H1 (cell line): ENCODE measurements around the gene ZNF385D. TPM values are rescaled to one million over a fixed set of nuclear protein-coding genes. Genes with fewer than 3 reads are reported as not detected.

Source experiments
- CTCF ChIA-PET: fragments of 300-600 bp; sonication (Branson Sonifier 250); formaldehyde crosslinking; loops from one replicate; lab custom pipeline; 2021; ENCODE audit not compliant: partially characterized antibody; lab: Charles Lee
- POLR2A ChIA-PET: fragments of 300-600 bp; sonication (Branson Sonifier 250); formaldehyde crosslinking; loops from one replicate; lab custom pipeline; 2021; ENCODE audit warnings: inconsistent platforms; ENCODE audit not compliant: partially characterized antibody; lab: Charles Lee
- DNase-seq, 2 experiments: peaks; one replicate each; pipeline versions ENCODE4 v3.0.0 to v3.0.0-alpha.2; 2010 to 2022; ENCODE audit warnings: low spot score in 2 of 2, low read depth in 1 of 2, mixed read lengths in 1 of 2
- FAIRE-seq: peaks from 2 replicates; lab custom pipeline; 2011; peaks lifted over from hg19 to GRCh38; lab: Jason Lieb, UNC
- H2AFZ ChIP-seq: 2 replicates; pipeline ENCODE4 v1.8.1; 2012; ENCODE audit warnings: low read length, inconsistent platforms
- H2AK5ac ChIP-seq: 2 replicates; pipeline ENCODE4 v1.6.1; 2013; ENCODE audit warnings: low read depth, low read length
- H2BK120ac ChIP-seq: replicated peaks from 2 replicates; pipeline ENCODE3; 2013; ENCODE audit warnings: low read depth, low read length, inconsistent platforms
- H2BK12ac ChIP-seq: 2 replicates; pipeline ENCODE4 v1.6.1; 2013; ENCODE audit warnings: low read depth, low read length
- H2BK15ac ChIP-seq: 2 replicates; pipeline ENCODE4 v1.6.1; 2013; ENCODE audit warnings: low read length
- H2BK20ac ChIP-seq: 2 replicates; pipeline ENCODE4 v1.6.1; 2013; ENCODE audit warnings: low read length
- H2BK5ac ChIP-seq: 2 replicates; pipeline ENCODE4 v1.6.1; 2013; ENCODE audit warnings: low read depth, low read length
- H3K14ac ChIP-seq: 2 replicates; pipeline ENCODE4 v1.6.1; 2013; ENCODE audit warnings: inconsistent platforms; ENCODE audit not compliant: insufficient read length
- H3K18ac ChIP-seq: 2 replicates; pipeline ENCODE4 v1.6.1; 2013; ENCODE audit warnings: low read length; ENCODE audit errors: extremely low read depth
- H3K23ac ChIP-seq: 2 replicates; pipeline ENCODE4 v1.6.1; 2013; ENCODE audit warnings: inconsistent platforms; ENCODE audit not compliant: insufficient read length
- H3K23me2 ChIP-seq: 2 replicates; pipeline ENCODE4 v1.6.1; 2013; ENCODE audit warnings: low read depth, low read length
- H3K27ac ChIP-seq: 2 replicates; pipeline ENCODE4 v1.6.1; 2011; ENCODE audit warnings: low read depth, low read length, inconsistent platforms
- H3K27me3 ChIP-seq, 4 experiments: replicated peaks in 1 of 4; 1 replicate in 1 of 4; 2 replicates in 3 of 4; pipeline versions ENCODE4 v1.6.1 to v1.8.1; 2011 to 2013; ENCODE audit warnings: low read length in 3 of 4, mild to moderate bottlenecking in 3 of 4, inconsistent platforms in 2 of 4, mixed read lengths in 2 of 4, moderate library complexity in 1 of 4; ENCODE audit not compliant: control insufficient read depth in 3 of 4, insufficient read depth in 3 of 4; ENCODE audit errors: extremely low read depth in 1 of 4
- H3K36me3 ChIP-seq, 4 experiments: 2 replicates each; pipeline versions ENCODE4 v1.6.1 to v1.8.1; 2011 to 2013; ENCODE audit warnings: mild to moderate bottlenecking in 4 of 4, low read length in 3 of 4, moderate library complexity in 2 of 4, control low read depth in 1 of 4, inconsistent platforms in 1 of 4; ENCODE audit not compliant: insufficient read depth in 4 of 4, control insufficient read depth in 2 of 4
- H3K4ac ChIP-seq: replicated peaks from 2 replicates; pipeline ENCODE3; 2013; ENCODE audit warnings: low read length, low read depth, mixed read lengths, inconsistent platforms; ENCODE audit not compliant: insufficient read length
- H3K4me1 ChIP-seq, 4 experiments: replicated peaks in 1 of 4; 1 replicate in 1 of 4; 2 replicates in 3 of 4; pipeline versions ENCODE4 v1.6.1 to v1.8.1; 2011 to 2013; ENCODE audit warnings: low read length in 3 of 4, inconsistent platforms in 2 of 4, mixed read lengths in 1 of 4; ENCODE audit not compliant: insufficient read depth in 4 of 4, control insufficient read depth in 3 of 4
- H3K4me2 ChIP-seq, 2 experiments: 2 replicates each; pipeline versions ENCODE4 v1.6.1 to v1.8.1; 2011 to 2013; ENCODE audit warnings: low read depth in 2 of 2, low read length in 2 of 2, control low read depth in 1 of 2, inconsistent platforms in 1 of 2, mild to moderate bottlenecking in 1 of 2; ENCODE audit not compliant: insufficient read depth in 1 of 2
- H3K4me3 ChIP-seq, 4 experiments: fragments of 200-600, 300-600 bp in 1 of 4; sonication (generic), shearing (Covaris generic), sonication (Bioruptor Twin) in 1 of 4; 2 replicates each; pipeline versions ENCODE4 v1.5.1 to v1.8.1; 2011 to 2016; ENCODE audit warnings: low read length in 4 of 4, low read depth in 3 of 4, control low read depth in 2 of 4, inconsistent platforms in 2 of 4, mild to moderate bottlenecking in 2 of 4, mixed read lengths in 1 of 4, moderate library complexity in 1 of 4; ENCODE audit not compliant: insufficient read depth in 2 of 4; ENCODE audit errors: extremely low read depth in 1 of 4
- H3K56ac ChIP-seq: replicated peaks from 2 replicates; pipeline ENCODE3; 2013; ENCODE audit warnings: low read depth, mild to moderate bottlenecking, mixed read lengths, low read length, inconsistent platforms; ENCODE audit not compliant: insufficient read length
- H3K79me1 ChIP-seq: 2 replicates; pipeline ENCODE4 v1.6.1; 2013; ENCODE audit warnings: low read depth, low read length, control low read depth
- H3K79me2 ChIP-seq, 2 experiments: 2 replicates each; pipeline versions ENCODE4 v1.6.1 to v1.8.1; 2012 to 2013; ENCODE audit warnings: low read length in 2 of 2, mild to moderate bottlenecking in 2 of 2, inconsistent platforms in 1 of 2; ENCODE audit not compliant: insufficient read depth in 2 of 2, control insufficient read depth in 1 of 2
- H3K9ac ChIP-seq, 4 experiments: replicated peaks in 1 of 4; 1 replicate in 1 of 4; 2 replicates in 3 of 4; pipeline versions ENCODE4 v1.6.1 to v1.8.1; 2011 to 2013; ENCODE audit warnings: low read depth in 3 of 4, low read length in 3 of 4, control low read depth in 2 of 4, mild to moderate bottlenecking in 2 of 4, moderate library complexity in 2 of 4, inconsistent platforms in 1 of 4; ENCODE audit errors: extremely low read depth in 1 of 4
- H3K9me3 ChIP-seq, 2 experiments: 2 replicates each; pipeline versions ENCODE4 v1.6.1 to v1.8.1; 2012 to 2013; ENCODE audit warnings: mild to moderate bottlenecking in 2 of 2, moderate library complexity in 2 of 2, control low read depth in 1 of 2, inconsistent platforms in 1 of 2, low read depth in 1 of 2, low read length in 1 of 2, mixed read lengths in 1 of 2; ENCODE audit not compliant: insufficient read depth in 2 of 2
- H4K20me1 ChIP-seq, 2 experiments: replicated peaks in 1 of 2; 2 replicates each; pipeline versions ENCODE3 to v1.8.1; 2011 to 2013; ENCODE audit warnings: inconsistent platforms in 2 of 2, low read length in 2 of 2, mild to moderate bottlenecking in 1 of 2; ENCODE audit not compliant: insufficient read depth in 2 of 2, control insufficient read depth in 1 of 2
- H4K5ac ChIP-seq: 2 replicates; pipeline ENCODE4 v1.6.1; 2013; ENCODE audit warnings: low read length, low read depth, mixed read lengths, inconsistent platforms; ENCODE audit not compliant: insufficient read length
- H4K8ac ChIP-seq: 2 replicates; pipeline ENCODE4 v1.8.0; 2013; ENCODE audit warnings: mild to moderate bottlenecking, moderate library complexity, low read length, inconsistent platforms; ENCODE audit not compliant: insufficient read depth; ENCODE audit errors: extremely low read depth
- H4K91ac ChIP-seq: replicated peaks from 2 replicates; pipeline ENCODE3; 2013; ENCODE audit warnings: low read length, mixed read lengths, inconsistent platforms; ENCODE audit not compliant: insufficient read length
- BCL11A ChIP-seq, 2 experiments: IDR thresholded peaks; one replicate each; pipeline ENCODE4 v1.6.1; 2011; ENCODE audit warnings: low read depth in 2 of 2, low read length in 2 of 2, mild to moderate bottlenecking in 2 of 2
- HDAC6 ChIP-seq: IDR thresholded peaks from one replicate; pipeline ENCODE4 v1.7.1; 2012; ENCODE audit warnings: low read depth, mild to moderate bottlenecking, inconsistent platforms, low read length, moderate library complexity
- NANOG ChIP-seq: IDR thresholded peaks from 2 replicates; pipeline ENCODE4 v1.6.1; 2011; ENCODE audit warnings: low read length, low read depth, mild to moderate bottlenecking, inconsistent platforms; ENCODE audit not compliant: insufficient read depth, poor library complexity, severe bottlenecking
- POLR2A ChIP-seq, 2 experiments: IDR thresholded peaks; 1 replicate in 1 of 2; 2 replicates in 1 of 2; pipeline ENCODE4 v1.6.1; 2011; ENCODE audit warnings: low read depth in 2 of 2, low read length in 2 of 2, mild to moderate bottlenecking in 2 of 2; ENCODE audit errors: control extremely low read depth in 1 of 2
- POU5F1 ChIP-seq: IDR thresholded peaks from 2 replicates; pipeline ENCODE4 v1.6.1; 2011; ENCODE audit warnings: low read depth, mild to moderate bottlenecking, low read length, moderate library complexity
- RAD21 ChIP-seq, 2 experiments: IDR thresholded peaks in 1 of 2; conservative IDR thresholded peaks in 1 of 2; 2 replicates each; pipeline ENCODE4 v1.6.1; 2011; ENCODE audit warnings: low read depth in 2 of 2, low read length in 2 of 2, improper control_type of control experiment in 1 of 2, inconsistent platforms in 1 of 2, mild to moderate bottlenecking in 1 of 2, moderate library complexity in 1 of 2
- SP4 ChIP-seq: IDR thresholded peaks from 2 replicates; pipeline ENCODE4 v1.6.1; 2012; ENCODE audit warnings: low read length, inconsistent platforms
- TEAD4 ChIP-seq: IDR thresholded peaks from 2 replicates; pipeline ENCODE4 v1.6.1; 2012; ENCODE audit warnings: low read depth, low read length, inconsistent platforms, mixed read lengths
- WGBS, 2 experiments: shearing (Covaris generic) in 1 of 2; methylation state at CpG; one replicate each; pipeline versions ENCODE4 v1.1.6 to v1.1.7; 2013 to 2015; ENCODE audit warnings: low lambda C conversion rate in 2 of 2, mixed read lengths in 2 of 2, inconsistent platforms in 1 of 2, low coverage in 1 of 2, missing lambda C conversion rate in 1 of 2; ENCODE audit not compliant: insufficient replicate concordance in 2 of 2, insufficient coverage in 1 of 2, insufficient read length in 1 of 2; ENCODE audit errors: extremely low coverage in 1 of 2, missing lambda C conversion rate in 1 of 2; 5-methylcytosine and 5-hydroxymethylcytosine counted together
- polyA plus RNA-seq, 7 experiments: library from polyadenylated mRNA; depleted of rRNA in 3 of 7; stranded (reverse) in 5 of 7; unstranded in 2 of 7; fragments of >200 nt in 5 of 7; fragments of 200-250 nt in 2 of 7; gene quantifications; 1 replicate in 5 of 7; 2 replicates in 1 of 7; 4 replicates in 1 of 7; pipeline versions ENCODE4 v1.2.1 to v1.2.3, GENCODE V29; 2011 to 2013; ENCODE audit warnings: missing spikeins in 2 of 7, mixed read lengths in 2 of 7
- total RNA-seq: library from RNA; stranded (reverse); fragmentation: NEBNext Ultra II Directional; extraction: Animal tissue kit (Norgen Biotek cat#: 25700); gene quantifications from 2 replicates; pipeline ENCODE4 v1.2.1, GENCODE V29; 2021
- TF ChIP-seq, protein P1 (sequence below): IDR thresholded peaks from 2 replicates; pipeline ENCODE4 v1.6.1; 2011; ENCODE audit warnings: low read length, improper control_type of control experiment
- TF ChIP-seq, protein P2 (sequence below): IDR thresholded peaks from 2 replicates; pipeline ENCODE4 v1.6.1; 2011; ENCODE audit warnings: low read depth, mild to moderate bottlenecking, low read length; ENCODE audit not compliant: insufficient read depth

ZNF385D gene
- total and polyA plus RNA-seq, 2 of the 8 experiments (the other 6 are each of a cell fraction or from before 2014, with no cell fraction given): 5.9 to 10.8 TPM

DNA sequence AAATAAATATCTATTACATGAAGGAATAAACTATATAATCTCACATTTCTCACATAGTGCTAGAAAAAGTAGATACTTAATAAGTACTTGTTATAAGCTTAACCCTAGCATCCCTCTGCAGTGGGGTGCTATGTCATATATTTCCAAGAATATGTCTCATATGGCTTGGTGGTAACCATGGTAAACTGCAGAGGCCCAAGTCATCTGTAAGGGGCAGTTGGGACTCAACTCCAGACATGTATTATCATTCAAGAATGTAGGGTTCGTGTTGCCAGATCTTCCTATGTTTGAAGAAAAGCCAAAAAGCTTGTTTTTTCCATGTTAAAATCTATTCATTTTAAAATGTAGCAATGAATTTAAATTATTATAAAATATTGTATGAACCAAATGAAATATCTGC lies 46.2 kb downstream of the ZNF385D start:
- no peaks in the 10 kb centered on the region for H3K79me2 ChIP-seq
- H2AFZ ChIP-seq: no peak overlapping the region
- no peak overlapping the region for H3K4ac ChIP-seq
- no peaks in the 10 kb centered on the region for H3K36me3 ChIP-seq
- no peak overlapping the region for H2BK120ac ChIP-seq
- FAIRE-seq (no peak), DNase-seq (no peak)
- H4K20me1 ChIP-seq: no peaks in the 10 kb centered on the region
- no peaks in the 10 kb centered on the region for H3K23me2 ChIP-seq
- H3K56ac ChIP-seq: no peak overlapping the region
- CTCF ChIA-PET: interaction anchor here (0.8 to 1.3 kb wide), 2 partner anchors 18 to 48 kb away, joined by 3 to 4 read pairs; no protein-coding TSS in a partner anchor
- no peak overlapping the region for H4K91ac ChIP-seq
- no peak overlapping the region for H2AK5ac ChIP-seq
- H3K4me1 ChIP-seq: no peaks in the 10 kb centered on the region
- H3K27ac ChIP-seq: no peak overlapping the region
- H2BK5ac ChIP-seq: no peak overlapping the region
- no peak overlapping the region for H3K23ac ChIP-seq
- WGBS, 2 experiments: 90% methylated on average over 1 of the region's 1 CpG; no CpG with 5 or more reads in 1 of the 2 experiments
- H3K9me3 ChIP-seq: peaks cover 0 to 6% of the 10 kb centered on the region in 2 experiments; a peak in 2 of 4 replicates
- no peak overlapping the region for H3K18ac ChIP-seq
- no peak overlapping the region for H2BK15ac ChIP-seq
- no peak overlapping the region for H2BK20ac ChIP-seq
- H3K27me3 ChIP-seq: no peaks in the 10 kb centered on the region
- no peak overlapping the region for H3K4me3 ChIP-seq
- no peak overlapping the region for H4K5ac ChIP-seq
- H3K79me1 ChIP-seq: no peaks in the 10 kb centered on the region
- H3K4me2 ChIP-seq: no peak overlapping the region
- no peak overlapping the region for H3K14ac ChIP-seq
- POLR2A ChIA-PET: no interaction called here
- H2BK12ac ChIP-seq: no peak overlapping the region
- no peak overlapping the region for H3K9ac ChIP-seq
- no peak overlapping the region for H4K8ac ChIP-seq
- TF ChIP-seq BCL11A (IDR thresholded peaks at IDR 0.05; ENCODE audit: low read depth in 2 of 2, low read length in 2 of 2) (no peak), TEAD4 (no peak), POLR2A (IDR thresholded peaks at IDR 0.05; ENCODE audit: control extremely low read depth in 1 of 2, low read depth in 2 of 2, low read length in 2 of 2) (no peak), POU5F1 (no peak), RAD21 (IDR thresholded peaks at IDR 0.05 in 1 of 2, conservative IDR thresholded peaks at IDR 0.05 in 1 of 2; ENCODE audit: low read depth in 2 of 2, low read length in 2 of 2) (no peak), HDAC6 (no peak), NANOG (no peak), SP4 (no peak)
- TF ChIP-seq, protein P1, sequence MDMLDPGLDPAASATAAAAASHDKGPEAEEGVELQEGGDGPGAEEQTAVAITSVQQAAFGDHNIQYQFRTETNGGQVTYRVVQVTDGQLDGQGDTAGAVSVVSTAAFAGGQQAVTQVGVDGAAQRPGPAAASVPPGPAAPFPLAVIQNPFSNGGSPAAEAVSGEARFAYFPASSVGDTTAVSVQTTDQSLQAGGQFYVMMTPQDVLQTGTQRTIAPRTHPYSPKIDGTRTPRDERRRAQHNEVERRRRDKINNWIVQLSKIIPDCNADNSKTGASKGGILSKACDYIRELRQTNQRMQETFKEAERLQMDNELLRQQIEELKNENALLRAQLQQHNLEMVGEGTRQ: no peak
- TF ChIP-seq, protein P2, sequence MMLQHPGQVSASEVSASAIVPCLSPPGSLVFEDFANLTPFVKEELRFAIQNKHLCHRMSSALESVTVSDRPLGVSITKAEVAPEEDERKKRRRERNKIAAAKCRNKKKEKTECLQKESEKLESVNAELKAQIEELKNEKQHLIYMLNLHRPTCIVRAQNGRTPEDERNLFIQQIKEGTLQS: no peak
- TF ChIP-seq, all 59 proteins: peak for 0
